ENCODE results near the gene PTBP3. TPM values are rescaled to one million over a fixed set of nuclear protein-coding genes. Genes with fewer than 3 reads are reported as not detected.

PTBP3 gene
- total RNA-seq, 4 donors from 2014 or later = 52.1 to 126 (median 71.0) TPM

GRCh38 chr9:112175796-112176315, 157.6 kb downstream of the PTBP3 start:
- Histone ChIP-seq H3K27ac (peak overlapping the region in 3 of 4 donors; percentile 75 to 97 (median 88)), H3K9me3 (no peaks in the 10 kb centered on the region), H3K36me3 (no peaks in the 10 kb centered on the region), H3K27me3 (no peaks in the 10 kb centered on the region), H3K4me3 (peak overlapping the region; percentile 74 to 92 (median 82)), H3K4me1 (peaks cover 9 to 26% (median 11%) of the 10 kb centered on the region in 4 donors)
- TF ChIP-seq POLR2A (IDR thresholded peaks at IDR 0.05) (no peak), CTCF (IDR thresholded peaks at IDR 0.05) (no peak)
- DNase-seq = peak in 1 of 3 donors; percentile 51

GRCh38 chr9:112174965-112175795, 158.2 kb downstream of the PTBP3 start, which contains the start of gene SUSD1:
Gene SUSD1 (minus strand): TSS chr9:112175297. CDS start chr9:112175235, 62 bp downstream.
- TF ChIP-seq CTCF (IDR thresholded peaks at IDR 0.05) (no peak), POLR2A (IDR thresholded peaks at IDR 0.05) (peak in 1 of 2 donors; percentile 68)
- peak in 2 of 3 donors; percentile 29 to 62 for DNase-seq
- no peaks in the 10 kb centered on the region for H3K36me3 ChIP-seq
- H3K27ac ChIP-seq = peak within 1 kb of the TSS; percentile 75 to 97 (median 85)
- no peaks in the 10 kb centered on the region for H3K9me3 ChIP-seq
- peaks cover 9 to 19% (median 11%) of the 10 kb centered on the region in 4 donors for H3K4me1 ChIP-seq
- peak within 1 kb of the TSS; percentile 74 to 92 (median 82) for H3K4me3 ChIP-seq
- no peaks in the 10 kb centered on the region for H3K27me3 ChIP-seq

GRCh38 chr9:112174222-112174964, 159.0 kb downstream of the PTBP3 start:
- H3K4me1 ChIP-seq = peaks cover 9 to 18% (median 13%) of the 10 kb centered on the region in 4 donors
- DNase-seq = peak; percentile 71 to 93 (median 89)
- H3K27me3 ChIP-seq = no peaks in the 10 kb centered on the region
- no peaks in the 10 kb centered on the region for H3K36me3 ChIP-seq
- TF ChIP-seq CTCF (IDR thresholded peaks at IDR 0.05) = no peak
- peak in 1 of 2 donors; percentile 38 for TF ChIP-seq POLR2A (IDR thresholded peaks at IDR 0.05)
- peak overlapping the region; percentile 74 to 92 (median 82) for H3K4me3 ChIP-seq
- peak overlapping the region; percentile 75 to 97 (median 85) for H3K27ac ChIP-seq
- H3K9me3 ChIP-seq = no peaks in the 10 kb centered on the region

- H3K27ac ChIP-seq = peak overlapping the region in 3 of 4 donors; percentile 82 to 97 (median 88)
- H3K4me1 ChIP-seq = peaks cover 9 to 19% (median 13%) of the 10 kb centered on the region in 4 donors
- TF ChIP-seq POLR2A (IDR thresholded peaks at IDR 0.05) = no peak
- TF ChIP-seq CTCF (IDR thresholded peaks at IDR 0.05) = no peak
- H3K4me3 ChIP-seq = peak overlapping the region in 2 of 4 donors; percentile 74 to 92
- H3K36me3 ChIP-seq = no peaks in the 10 kb centered on the region
- peak in 2 of 3 donors; percentile 54 to 57 for DNase-seq
- H3K27me3 ChIP-seq = no peaks in the 10 kb centered on the region
- no peaks in the 10 kb centered on the region for H3K9me3 ChIP-seq
Observed at GRCh38 chr9:112173489-112174221, 159.8 kb downstream of the PTBP3 start.

DNA sequence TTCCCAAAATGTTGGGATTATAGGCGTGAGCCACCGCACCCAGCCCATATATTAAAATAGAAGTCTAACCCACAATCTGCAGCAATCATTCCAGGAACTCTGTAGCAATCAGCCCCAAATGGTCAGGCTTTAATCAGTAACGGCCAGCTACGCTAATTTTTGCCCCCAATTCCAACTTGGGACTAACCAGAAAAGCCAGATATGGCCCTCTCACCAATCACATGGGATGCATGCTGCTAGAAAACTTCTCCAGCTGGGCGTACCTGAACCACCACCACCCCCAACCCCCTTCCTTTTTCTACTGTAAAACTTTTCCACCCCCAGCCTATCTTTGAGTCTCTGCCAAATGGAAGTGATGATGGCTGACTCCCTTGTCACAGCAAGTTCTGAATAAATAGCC, 162.5 kb downstream of the PTBP3 start:
- peak overlapping the region in 3 of 4 donors; percentile 59 to 87 (median 71) for H3K27ac ChIP-seq
- peaks cover 8 to 19% (median 10%) of the 10 kb centered on the region in 4 donors for H3K4me1 ChIP-seq

More for the DNA sequence above, 162.5 kb downstream of the PTBP3 start:
- no peak for DNase-seq
- H3K4me3 ChIP-seq = no peak overlapping the region
- H3K36me3 ChIP-seq = no peaks in the 10 kb centered on the region
- H3K9me3 ChIP-seq = no peaks in the 10 kb centered on the region
- TF ChIP-seq POLR2A (IDR thresholded peaks at IDR 0.05) = no peak
- no peak for TF ChIP-seq CTCF (IDR thresholded peaks at IDR 0.05)
- no peaks in the 10 kb centered on the region for H3K27me3 ChIP-seq
